Activated B cell treated with CpG ODN at 0.5 μM for 24 hours (primary cell): ENCODE data around the gene AMIGO1. TPM values are rescaled to one million over a fixed set of nuclear protein-coding genes. Genes with fewer than 3 reads are reported as not detected.

ENCODE experiments used
- ATAC-seq: fragments of 200-7000 bp; cut with Tn5 transposase; one replicate; pipeline ENCODE4 v1.10.0; 2021; ENCODE audit warnings: low read depth, mild to moderate bottlenecking, moderate library complexity
- CTCF ChIA-PET: fragments of 350-600 bp; sonication (Branson Sonifier 250); formaldehyde crosslinking; loops from one replicate; lab custom pipeline; 2021; ENCODE audit warnings: antibody characterized with exemption; lab: Charles Lee
- POLR2A ChIA-PET: fragments of 350-600 bp; sonication (Branson Sonifier 250); formaldehyde crosslinking; loops from one replicate; lab custom pipeline; 2021; ENCODE audit warnings: antibody characterized with exemption; lab: Charles Lee
- DNase-seq: peaks from one replicate; pipeline ENCODE4 v3.0.0; 2022
- H3K27ac Mint-ChIP-seq: one replicate; pipeline ENCODE4 v1.8.0; 2020; ENCODE audit warnings: mixed read lengths
- H3K27me3 Mint-ChIP-seq: one replicate; pipeline ENCODE4 v1.8.0; 2021; ENCODE audit warnings: mixed read lengths
- H3K36me3 Mint-ChIP-seq: one replicate; pipeline ENCODE4 v1.8.0; 2021; ENCODE audit warnings: low read depth, mixed read lengths
- H3K4me1 Mint-ChIP-seq: one replicate; pipeline ENCODE4 v1.8.0; 2021; ENCODE audit warnings: mixed read lengths
- H3K4me3 Mint-ChIP-seq: one replicate; pipeline ENCODE4 v1.8.0; 2020; ENCODE audit warnings: mild to moderate bottlenecking, mixed read lengths
- H3K9me3 Mint-ChIP-seq: one replicate; pipeline ENCODE4 v1.8.0; 2020; ENCODE audit warnings: mixed read lengths
- intact Hi-C: fragments of 100-400 bp; cut with micrococcal nuclease; formaldehyde crosslinking; loops from one replicate; pipeline ENCODE4 v1.15.1; 2024
- total RNA-seq: library from RNA; stranded (reverse); gene quantifications from 2 replicates; pipeline ENCODE4 v1.2.3, GENCODE V29; 2022
- TF ChIP-seq, protein P1 (sequence below): fragments of 200-600 bp; IDR thresholded peaks from one replicate; pipeline ENCODE4 v1.8.0; 2022; ENCODE audit warnings: antibody characterized with exemption, mild to moderate bottlenecking

AMIGO1 gene
- total RNA-seq, 1 donor from 2014 or later = 0.53 TPM

DNA sequence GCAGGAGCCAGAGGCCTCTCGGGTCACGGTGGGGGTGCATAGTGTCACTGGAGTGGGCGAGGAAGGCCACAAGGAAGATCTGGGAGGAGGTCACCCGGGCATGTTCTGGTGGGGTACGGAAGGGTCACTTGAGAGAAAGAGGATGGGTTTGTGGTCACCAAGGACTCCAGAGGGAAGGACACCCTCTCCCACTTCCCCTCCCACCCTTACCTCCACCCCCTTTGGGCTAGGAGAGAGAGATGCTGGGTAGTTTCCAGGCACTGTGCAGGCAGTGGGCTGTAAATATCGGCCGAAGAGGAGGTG, 703 bp downstream of the AMIGO1 start:
- no peaks in the 10 kb centered on the region for H3K9me3 Mint-ChIP-seq
- ChIA-PET CTCF (interaction anchor here (2.0 to 23.7 kb wide), 3 partner anchors 8 to 22 kb away, joined by 7 to 375 read pairs (median 8); no protein-coding TSS in a partner anchor), POLR2A (interaction anchor here (0.6 to 1.8 kb wide), 3 partner anchors 18 to 26 kb away, joined by 3 to 8 read pairs (median 4); partner anchors contain the start of gene ATXN7L2)
- H3K4me3 Mint-ChIP-seq = peak overlapping the region; percentile 80
- no peak overlapping the region for H3K27ac Mint-ChIP-seq
- TF ChIP-seq, protein P1, sequence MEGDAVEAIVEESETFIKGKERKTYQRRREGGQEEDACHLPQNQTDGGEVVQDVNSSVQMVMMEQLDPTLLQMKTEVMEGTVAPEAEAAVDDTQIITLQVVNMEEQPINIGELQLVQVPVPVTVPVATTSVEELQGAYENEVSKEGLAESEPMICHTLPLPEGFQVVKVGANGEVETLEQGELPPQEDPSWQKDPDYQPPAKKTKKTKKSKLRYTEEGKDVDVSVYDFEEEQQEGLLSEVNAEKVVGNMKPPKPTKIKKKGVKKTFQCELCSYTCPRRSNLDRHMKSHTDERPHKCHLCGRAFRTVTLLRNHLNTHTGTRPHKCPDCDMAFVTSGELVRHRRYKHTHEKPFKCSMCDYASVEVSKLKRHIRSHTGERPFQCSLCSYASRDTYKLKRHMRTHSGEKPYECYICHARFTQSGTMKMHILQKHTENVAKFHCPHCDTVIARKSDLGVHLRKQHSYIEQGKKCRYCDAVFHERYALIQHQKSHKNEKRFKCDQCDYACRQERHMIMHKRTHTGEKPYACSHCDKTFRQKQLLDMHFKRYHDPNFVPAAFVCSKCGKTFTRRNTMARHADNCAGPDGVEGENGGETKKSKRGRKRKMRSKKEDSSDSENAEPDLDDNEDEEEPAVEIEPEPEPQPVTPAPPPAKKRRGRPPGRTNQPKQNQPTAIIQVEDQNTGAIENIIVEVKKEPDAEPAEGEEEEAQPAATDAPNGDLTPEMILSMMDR = no peak
- DNase-seq = no peak
- intact Hi-C loops = loop anchor here (1.0 kb wide), 1 partner anchor 15 kb away; the partner anchor contains the start of gene CYB561D1
- peaks cover 15% of the 10 kb centered on the region for H3K4me1 Mint-ChIP-seq
- ATAC-seq = no peak
- no peaks in the 10 kb centered on the region for H3K36me3 Mint-ChIP-seq
- H3K27me3 Mint-ChIP-seq = peaks cover 10% of the 10 kb centered on the region

DNA sequence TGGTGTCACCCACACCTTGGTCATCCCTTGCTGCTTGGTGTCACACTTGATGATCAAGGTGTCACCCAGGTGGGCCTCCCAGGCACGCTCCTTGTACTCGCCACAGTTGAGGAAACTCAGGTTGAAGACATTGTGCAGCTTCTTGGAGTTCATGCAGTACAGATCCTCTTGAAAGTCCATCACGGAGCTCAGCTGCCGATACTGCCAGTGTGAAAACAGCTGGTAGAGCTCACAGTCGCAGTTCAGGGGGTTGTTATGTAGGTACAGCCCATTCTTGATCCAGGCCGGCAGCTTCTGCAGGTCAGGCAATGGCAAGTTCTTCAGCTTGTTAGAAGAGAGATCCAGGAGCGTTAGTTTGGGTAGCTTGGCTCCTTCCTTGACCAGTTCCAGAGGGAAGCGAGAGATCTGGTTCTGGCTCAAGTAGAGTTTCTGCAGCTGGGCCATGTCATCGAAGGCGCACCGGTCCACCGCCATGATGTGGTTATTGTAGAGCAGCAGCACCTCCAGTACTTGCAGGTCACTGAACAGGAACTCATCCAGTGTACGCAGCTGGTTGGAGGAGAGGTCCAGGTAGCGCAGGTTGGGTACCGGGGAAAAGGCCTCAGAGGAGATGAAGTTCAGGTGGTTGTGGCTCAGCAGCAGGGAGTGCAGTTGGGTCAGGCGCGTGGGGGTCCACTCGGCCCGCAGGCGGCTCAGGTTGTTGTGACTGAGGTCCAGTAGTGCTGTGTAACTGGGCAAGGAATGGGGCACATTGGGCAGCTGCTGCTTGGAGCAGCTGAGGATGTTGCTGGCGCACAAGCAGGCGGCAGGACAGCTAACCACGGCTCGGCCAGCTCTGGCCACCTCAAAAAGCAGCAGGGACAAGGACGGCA, 1.3 kb downstream of the AMIGO1 start:
- H3K9me3 Mint-ChIP-seq = no peaks in the 10 kb centered on the region
- no peak overlapping the region for H3K27ac Mint-ChIP-seq
- peaks cover 10% of the 10 kb centered on the region for H3K27me3 Mint-ChIP-seq
- TF ChIP-seq, protein P1 = no peak
- peaks cover 15% of the 10 kb centered on the region for H3K4me1 Mint-ChIP-seq
- CTCF ChIA-PET = interaction anchor here (0.7 to 23.7 kb wide), 4 partner anchors 8 to 25 kb away, joined by 3 to 375 read pairs (median 8); partner anchors contain the start of gene ATXN7L2
- H3K36me3 Mint-ChIP-seq = no peaks in the 10 kb centered on the region
- H3K4me3 Mint-ChIP-seq = peak overlapping the region; percentile 80
- DNase-seq = no peak
- POLR2A ChIA-PET = interaction anchor here (0.6 to 0.7 kb wide), 3 partner anchors 18 to 266 kb away, joined by 3 to 8 read pairs (median 4); no protein-coding TSS in a partner anchor
- intact Hi-C loops = no loop called here
- ATAC-seq = no peak

DNA sequence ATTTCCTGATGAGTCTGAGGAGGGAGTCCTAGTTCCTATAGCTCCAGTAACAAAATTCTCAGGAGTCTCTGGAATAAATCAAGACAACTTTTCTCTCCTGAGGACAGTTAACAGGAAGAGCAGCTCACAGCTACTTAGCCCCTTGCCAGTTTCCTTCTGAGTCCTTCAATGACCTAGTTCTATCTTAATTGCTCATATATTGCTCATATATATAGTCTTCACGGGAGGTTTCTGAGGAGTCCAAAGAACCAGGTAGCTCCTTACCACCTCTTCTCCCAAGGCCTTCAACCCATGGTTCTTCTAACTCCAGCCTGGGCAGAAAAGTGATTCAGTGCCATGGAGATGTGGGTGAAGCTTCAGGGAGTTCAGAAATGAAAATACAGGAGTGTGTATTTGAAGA, 4.6 kb downstream of the AMIGO1 start:
- ChIA-PET CTCF (interaction anchor here (1.4 to 23.7 kb wide), 4 partner anchors 11 to 26 kb away, joined by 5 to 375 read pairs (median 6); partner anchors contain the start of gene CYB561D1), POLR2A (interaction anchor here (0.9 kb wide), 2 partner anchors 11 kb away, joined by 3 to 8 read pairs; partner anchors contain the start of gene CYB561D1)
- H3K4me1 Mint-ChIP-seq = peaks cover 32% of the 10 kb centered on the region
- H3K27me3 Mint-ChIP-seq = peaks cover 5% of the 10 kb centered on the region
- H3K9me3 Mint-ChIP-seq = no peaks in the 10 kb centered on the region
- H3K36me3 Mint-ChIP-seq = peaks cover 18% of the 10 kb centered on the region
- no peak overlapping the region for H3K27ac Mint-ChIP-seq
- TF ChIP-seq, protein P1 = no peak
- DNase-seq = no peak
- intact Hi-C loops = no loop called here
- no peak overlapping the region for H3K4me3 Mint-ChIP-seq
- no peak for ATAC-seq

DNA sequence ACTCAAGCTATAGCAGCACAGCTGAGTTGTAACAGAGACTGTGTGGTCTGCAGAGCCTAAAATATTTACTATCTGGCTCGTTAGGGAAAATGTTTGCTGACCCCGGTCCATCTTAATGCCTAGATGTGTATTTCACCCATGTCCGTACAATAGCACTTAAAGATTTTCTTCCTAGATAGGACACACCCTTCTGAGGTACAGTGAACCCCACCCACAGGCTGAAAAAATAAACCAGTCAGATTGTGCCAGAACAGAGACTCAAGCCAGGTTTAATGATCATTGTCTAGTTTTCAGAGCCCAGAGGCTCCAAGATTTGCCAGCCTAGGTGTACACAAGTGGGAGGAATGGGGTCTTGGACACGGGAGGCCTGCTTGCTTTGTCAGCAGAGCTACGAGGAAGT, 5.6 kb downstream of the AMIGO1 start:
- Mint-ChIP-seq H3K4me1 (peaks cover 28% of the 10 kb centered on the region), H3K36me3 (peaks cover 23% of the 10 kb centered on the region), H3K27me3 (peaks cover 4% of the 10 kb centered on the region), H3K27ac (no peak overlapping the region), H3K4me3 (no peak overlapping the region), H3K9me3 (no peaks in the 10 kb centered on the region)
- intact Hi-C loops = no loop called here
- ATAC-seq (no peak), DNase-seq (no peak)
- TF ChIP-seq, protein P1 = no peak
- ChIA-PET POLR2A (interaction anchor here (0.7 to 1.4 kb wide), 3 partner anchors 10 to 363 kb away, joined by 4 to 8 read pairs (median 5); partner anchors contain the start of gene CYB561D1), CTCF (interaction anchor here (1.4 to 23.7 kb wide), 4 partner anchors 10 to 27 kb away, joined by 5 to 375 read pairs (median 6); partner anchors contain the start of gene CYB561D1)
